ENCODE results near the gene OARD1. TPM values are rescaled to one million over a fixed set of nuclear protein-coding genes. Genes with fewer than 3 reads are reported as not detected.

OARD1 gene
- polyA plus RNA-seq, 1 of the 3 experiments (the other 2 are of a cell fraction): 5.6 TPM

- no peak for TF ChIP-seq NRF1 (IDR thresholded peaks at IDR 0.05; ENCODE audit: low read depth, low read length)
- peak; percentile 79 for TF ChIP-seq TAF1 (IDR thresholded peaks at IDR 0.05; ENCODE audit: borderline replicate concordance, low read depth, low read length)
- TF ChIP-seq TCF12 (IDR thresholded peaks at IDR 0.05): no peak
- peak; percentile 60 for TF ChIP-seq GABPA (IDR thresholded peaks at IDR 0.05; ENCODE audit: low read depth)
- peak; percentile 51; the same call in 1 of the 2 replicates for TF ChIP-seq MAX (IDR thresholded peaks at IDR 0.05; ENCODE audit: low read depth)
- 0 out of 2 replicates have a peak, but pooled peaks have one; percentile 51 for TF ChIP-seq ELF1 (IDR thresholded peaks at IDR 0.05)
- TF ChIP-seq USF1 (IDR thresholded peaks at IDR 0.05; ENCODE audit: borderline replicate concordance, low read depth): no peak
- TF ChIP-seq SMC3 (IDR thresholded peaks at IDR 0.05; ENCODE audit: low read depth, low read length): no peak
- TF ChIP-seq RAD21 (IDR thresholded peaks at IDR 0.05; ENCODE audit: low read length): no peak
- no peak; the same call in 1 of the 2 replicates for TF ChIP-seq MXI1 (IDR thresholded peaks at IDR 0.05; ENCODE audit: low read depth, low read length)
- Histone ChIP-seq H3K4me1 (ENCODE audit: control insufficient read depth in 1 of 2, insufficient read depth in 2 of 2, low read depth in 1 of 2, low read length in 1 of 2) (peaks cover 18 to 20% of the 10 kb centered on the region in 2 experiments), H3K4me3 (ENCODE audit: low read depth in 2 of 2, low read length in 1 of 2) (peak overlapping the region; percentile 90 to 99), H4K20me1 (ENCODE audit: insufficient read depth) (peaks cover 28% of the 10 kb centered on the region), H3K9ac (peak overlapping the region; percentile 99), H3K9me2 (no peaks in the 10 kb centered on the region), H3K36me3 (replicated peaks in 1 of 2; ENCODE audit: control insufficient read depth in 1 of 2, insufficient read depth in 2 of 2, low read length in 1 of 2) (peaks cover 27 to 47% of the 10 kb centered on the region in 2 experiments), H3K27ac (ENCODE audit: low read depth in 2 of 2, low read length in 1 of 2) (peak overlapping the region; percentile 98 to 99), H3K9me3 (no peaks in the 10 kb centered on the region), H3F3A (replicated peaks; ENCODE audit: insufficient read depth) (peaks cover 28% of the 10 kb centered on the region), H3K79me2 (ENCODE audit: insufficient read depth) (peaks cover 48% of the 10 kb centered on the region), H3K4me2 (peak overlapping the region; percentile 83), H3K27me3 (ENCODE audit: insufficient read depth) (no peaks in the 10 kb centered on the region), H2AFZ (ENCODE audit: low read depth) (peak overlapping the region; percentile 91)
- WGBS (ENCODE audit: low lambda C conversion rate): 0% methylated on average over 11 of the region's 16 CpGs
- ChIA-PET POLR2A (interaction anchor here (1.3 kb wide), 2 partner anchors 10 to 484 kb away, joined by 3 to 4 read pairs; partner anchors contain the start of gene LRFN2), CTCF (interaction anchor here (0.7 to 4.7 kb wide), 3 partner anchors 9 to 46 kb away, joined by 3 to 20 read pairs (median 3); no protein-coding TSS in a partner anchor)
- no peak for DNase-seq
These were observed 644 bp downstream of the OARD1 start for GRCh38 chr6:41071501-41071922.

GRCh38 chr6:41066867-41067304 is 5.3 kb downstream of the OARD1 start:
- H3K4me2 ChIP-seq: no peak overlapping the region
- peak; percentile 36 for DNase-seq
- H3K36me3 ChIP-seq (replicated peaks in 1 of 2; ENCODE audit: control insufficient read depth in 1 of 2, insufficient read depth in 2 of 2, low read length in 1 of 2): peaks cover 51 to 61% of the 10 kb centered on the region in 2 experiments
- ChIA-PET POLR2A (no interaction called here), CTCF (interaction anchor here (0.6 to 4.7 kb wide), 5 partner anchors 11 to 752 kb away, joined by 3 to 20 read pairs (median 3); no protein-coding TSS in a partner anchor)
- TF ChIP-seq RAD21 (IDR thresholded peaks at IDR 0.05; ENCODE audit: low read length) (peak; percentile 83), MXI1 (IDR thresholded peaks at IDR 0.05; ENCODE audit: low read depth, low read length) (no peak), ELF1 (IDR thresholded peaks at IDR 0.05) (no peak), USF1 (IDR thresholded peaks at IDR 0.05; ENCODE audit: borderline replicate concordance, low read depth) (no peak), NRF1 (IDR thresholded peaks at IDR 0.05; ENCODE audit: low read depth, low read length) (no peak), SMC3 (IDR thresholded peaks at IDR 0.05; ENCODE audit: low read depth, low read length) (peak; percentile 60), TAF1 (IDR thresholded peaks at IDR 0.05; ENCODE audit: borderline replicate concordance, low read depth, low read length) (no peak), EZH2phosphoT487 (IDR thresholded peaks at IDR 0.05; ENCODE audit: borderline replicate concordance, low read depth) (no peak), CTCF (IDR thresholded peaks at IDR 0.05) (peak; percentile 94)
- peaks cover 14% of the 10 kb centered on the region for H3K79me2 ChIP-seq (ENCODE audit: insufficient read depth)
- H3K9me3 ChIP-seq: no peaks in the 10 kb centered on the region
- H3K9ac ChIP-seq: no peak overlapping the region
- H3K27ac ChIP-seq (ENCODE audit: low read depth in 2 of 2, low read length in 1 of 2): no peak overlapping the region
- peaks cover 0 to 7% of the 10 kb centered on the region in 2 experiments; a peak in 2 of 4 replicates for H3K4me1 ChIP-seq (ENCODE audit: control insufficient read depth in 1 of 2, insufficient read depth in 2 of 2, low read depth in 1 of 2, low read length in 1 of 2)
- H3K4me3 ChIP-seq (ENCODE audit: low read depth in 2 of 2, low read length in 1 of 2): no peak overlapping the region
- H3K27me3 ChIP-seq (ENCODE audit: insufficient read depth): no peaks in the 10 kb centered on the region
- H4K20me1 ChIP-seq (ENCODE audit: insufficient read depth): no peaks in the 10 kb centered on the region
- H2AFZ ChIP-seq (ENCODE audit: low read depth): no peak overlapping the region
- peaks cover 13% of the 10 kb centered on the region for H3F3A ChIP-seq (replicated peaks; ENCODE audit: insufficient read depth)
- 40% methylated on average over 3 of the region's 3 CpGs for WGBS (ENCODE audit: low lambda C conversion rate)
- no peaks in the 10 kb centered on the region for H3K9me2 ChIP-seq
